DND-41 (cell line): ENCODE measurements around the gene RTP4.

Experiments
- ATAC-seq: fragments of 200-7000 bp; cut with Tn5 transposase; 3 replicates; pipeline ENCODE4 v1.9.1; 2021; ENCODE audit warnings: low read depth; ENCODE audit not compliant: insufficient read depth
- DNase-seq: peaks from one replicate; pipeline ENCODE4 v3.0.0-alpha.2; 2020
- H2AFZ ChIP-seq: 2 replicates; pipeline ENCODE4 v1.6.0; 2012; ENCODE audit warnings: low read depth, low read length
- H3K27ac ChIP-seq: 2 replicates; pipeline ENCODE4 v1.5.1; 2012; ENCODE audit warnings: low read length, inconsistent platforms
- H3K27me3 ChIP-seq: fragments of 200-600 bp; sonication (generic); 2 replicates; pipeline ENCODE4 v1.6.0; 2012; ENCODE audit warnings: low read length, mild to moderate bottlenecking, inconsistent platforms; ENCODE audit not compliant: insufficient read depth, poor library complexity
- H3K36me3 ChIP-seq: 2 replicates; pipeline ENCODE4 v1.5.1; 2012; ENCODE audit warnings: low read length, inconsistent platforms; ENCODE audit not compliant: insufficient read depth
- H3K4me1 ChIP-seq: 2 replicates; pipeline ENCODE4 v1.5.1; 2012; ENCODE audit warnings: mild to moderate bottlenecking, low read length; ENCODE audit not compliant: insufficient read depth
- H3K4me2 ChIP-seq: 2 replicates; pipeline ENCODE4 v1.6.0; 2012; ENCODE audit warnings: mild to moderate bottlenecking, moderate library complexity, low read length, inconsistent platforms; ENCODE audit not compliant: insufficient read depth
- H3K4me3 ChIP-seq, 2 experiments: fragments of 200-600 bp in 1 of 2; shearing (Covaris generic) in 1 of 2; 2 replicates each; pipeline ENCODE4 v1.5.1; 2012 to 2016; ENCODE audit warnings: inconsistent platforms in 2 of 2, low read length in 2 of 2, mild to moderate bottlenecking in 2 of 2, low read depth in 1 of 2, moderate library complexity in 1 of 2
- H3K79me2 ChIP-seq: 2 replicates; pipeline ENCODE4 v1.6.0; 2012; ENCODE audit warnings: low read length, inconsistent platforms; ENCODE audit not compliant: insufficient read depth
- H3K9ac ChIP-seq: 2 replicates; pipeline ENCODE4 v1.6.0; 2012; ENCODE audit warnings: low read depth, mild to moderate bottlenecking, inconsistent platforms, low read length, moderate library complexity
- H3K9me3 ChIP-seq: 2 replicates; pipeline ENCODE4 v1.5.1; 2012; ENCODE audit warnings: low read length, moderate library complexity, mild to moderate bottlenecking, inconsistent platforms; ENCODE audit not compliant: insufficient read depth, severe bottlenecking
- H4K20me1 ChIP-seq: 2 replicates; pipeline ENCODE4 v1.6.0; 2012; ENCODE audit warnings: low read length; ENCODE audit not compliant: insufficient read depth
- CTCF ChIP-seq: IDR thresholded peaks from 2 replicates; pipeline ENCODE4 v1.5.1; 2012; ENCODE audit warnings: borderline replicate concordance, low read length, moderate library complexity, mild to moderate bottlenecking; ENCODE audit not compliant: poor library complexity, severe bottlenecking; ENCODE audit errors: extremely low read depth
- EZH2 ChIP-seq: IDR thresholded peaks from 3 replicates; pipeline ENCODE4 v1.6.1; 2012; ENCODE audit warnings: borderline replicate concordance, low read depth, mild to moderate bottlenecking, moderate library complexity, low read length, inconsistent platforms; ENCODE audit not compliant: severe bottlenecking

The RTP4 gene

GRCh38 chr3:187383246-187383645 is 15.1 kb downstream of the RTP4 start:
- TF ChIP-seq EZH2 (no peak), CTCF (no peak)
- H2AFZ ChIP-seq, result no peak overlapping the region
- no peak overlapping the region for H3K4me3 ChIP-seq
- H3K27ac ChIP-seq, result no peak overlapping the region
- no peaks in the 10 kb centered on the region for H3K79me2 ChIP-seq
- H3K4me2 ChIP-seq, result no peak overlapping the region
- DNase-seq, result no peak
- H3K9ac ChIP-seq, result no peak overlapping the region
- peaks cover 3% of the 10 kb centered on the region for H3K27me3 ChIP-seq
- H4K20me1 ChIP-seq, result no peaks in the 10 kb centered on the region
- H3K4me1 ChIP-seq, result no peaks in the 10 kb centered on the region
- H3K36me3 ChIP-seq, result no peaks in the 10 kb centered on the region
- no peak for ATAC-seq
- no peaks in the 10 kb centered on the region for H3K9me3 ChIP-seq

- DNase-seq (no peak), ATAC-seq (no peak)
- Histone ChIP-seq H4K20me1 (no peaks in the 10 kb centered on the region), H3K4me1 (no peaks in the 10 kb centered on the region), H3K27ac (no peak overlapping the region), H3K9me3 (no peaks in the 10 kb centered on the region), H3K4me3 (no peak overlapping the region), H3K4me2 (no peak overlapping the region), H3K36me3 (no peaks in the 10 kb centered on the region), H3K79me2 (no peaks in the 10 kb centered on the region), H3K9ac (no peak overlapping the region), H2AFZ (no peak overlapping the region), H3K27me3 (peaks cover 3% of the 10 kb centered on the region)
- TF ChIP-seq EZH2 (no peak), CTCF (no peak)
These were observed 17.1 kb downstream of the RTP4 start for GRCh38 chr3:187385296-187385695.

- Histone ChIP-seq H3K79me2 (no peaks in the 10 kb centered on the region), H3K9ac (no peak overlapping the region), H3K9me3 (no peaks in the 10 kb centered on the region), H3K27ac (no peak overlapping the region), H3K4me3 (no peak overlapping the region), H3K4me2 (no peak overlapping the region), H3K4me1 (no peaks in the 10 kb centered on the region), H4K20me1 (no peaks in the 10 kb centered on the region), H3K27me3 (peaks cover 20% of the 10 kb centered on the region), H3K36me3 (no peaks in the 10 kb centered on the region), H2AFZ (no peak overlapping the region)
- DNase-seq (no peak), ATAC-seq (no peak)
- no peak for TF ChIP-seq CTCF
- no peak for TF ChIP-seq EZH2
These were observed 28.5 kb downstream of the RTP4 start for GRCh38 chr3:187396661-187397060.

DNA sequence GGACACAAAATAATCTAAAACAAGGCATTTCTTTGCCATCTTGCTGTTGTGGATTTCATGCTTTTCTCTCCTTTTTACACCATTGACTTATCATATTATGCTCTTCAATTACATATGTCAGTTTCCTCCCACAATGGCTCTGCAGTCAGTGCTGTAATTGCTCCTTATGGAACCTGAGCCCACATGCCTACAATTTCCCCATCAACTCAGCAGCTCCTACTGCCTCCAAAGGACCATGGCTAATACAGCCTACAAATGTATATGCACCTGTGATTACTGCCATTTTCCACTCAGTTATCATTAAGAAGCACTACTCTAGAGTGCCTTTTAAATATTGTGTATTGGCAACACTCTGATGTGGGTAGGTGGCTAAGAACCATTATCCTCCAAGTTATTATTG is 30.8 kb downstream of the RTP4 start:
- Histone ChIP-seq H3K9ac (no peak overlapping the region), H3K4me1 (no peaks in the 10 kb centered on the region)
- no peak for ATAC-seq

More for the DNA sequence above, 30.8 kb downstream of the RTP4 start:
- Histone ChIP-seq H3K79me2 (no peaks in the 10 kb centered on the region), H3K36me3 (no peaks in the 10 kb centered on the region), H3K4me2 (no peak overlapping the region), H3K27me3 (peaks cover 20% of the 10 kb centered on the region), H3K27ac (no peak overlapping the region), H2AFZ (no peak overlapping the region), H4K20me1 (no peaks in the 10 kb centered on the region), H3K9me3 (no peaks in the 10 kb centered on the region), H3K4me3 (no peak overlapping the region)
- DNase-seq, result no peak
- TF ChIP-seq EZH2, result no peak
- no peak for TF ChIP-seq CTCF
